Fibroblast of gingiva (primary cell): Measurements from ENCODE around the gene PPM1N.

Source experiments
- DNase-seq: peaks from one replicate; pipeline ENCODE4 v3.0.0-alpha.2; 2011; ENCODE audit warnings: low read depth

Gene PPM1N

GRCh38 chr19:45529420-45529785 is 31.2 kb downstream of the PPM1N start:
- DNase-seq, result no peak

- no peak for DNase-seq
These were observed 33.1 kb downstream of the PPM1N start for GRCh38 chr19:45531349-45531748.

GRCh38 chr19:45539459-45539858 is 41.2 kb downstream of the PPM1N start:
- DNase-seq, result no peak

GRCh38 chr19:45542234-45542668 is 44.0 kb downstream of the PPM1N start:
- DNase-seq, result no peak

GRCh38 chr19:45547211-45547770 is 49.0 kb downstream of the PPM1N start:
- no peak for DNase-seq

GRCh38 chr19:45547965-45548609 is 49.8 kb downstream of the PPM1N start:
- DNase-seq, result peak; percentile 31
